HEK293 (cell line): ENCODE results near the gene AHCYL2.

ENCODE experiments used
- KLF1 ChIP-seq: fragments of 450-650 bp; formaldehyde crosslinking; IDR thresholded peaks from 2 replicates; pipeline ENCODE4 v1.5.1; 2016; ENCODE audit warnings: missing biosample characterization, missing genetic modification characterization
- KLF8 ChIP-seq: fragments of 450-650 bp; formaldehyde crosslinking; IDR thresholded peaks from 2 replicates; pipeline ENCODE4 v1.5.1; 2016; ENCODE audit warnings: missing biosample characterization, missing genetic modification characterization
- PBX3 ChIP-seq: sonication (generic); formaldehyde crosslinking; IDR thresholded peaks from 2 replicates; pipeline ENCODE4 v1.8.1; 2022; ENCODE audit warnings: mild to moderate bottlenecking, moderate library complexity, missing genetic modification reagents
- REST ChIP-seq: fragments of 450-650 bp; formaldehyde crosslinking; IDR thresholded peaks from 2 replicates; pipeline ENCODE4 v1.5.1; 2016; ENCODE audit warnings: missing biosample characterization, missing genetic modification characterization
- SCRT1 ChIP-seq: fragments of 450-650 bp; formaldehyde crosslinking; IDR thresholded peaks from 2 replicates; pipeline ENCODE4 v1.5.1; 2016; ENCODE audit warnings: missing biosample characterization, missing genetic modification characterization, borderline replicate concordance
- SCRT2 ChIP-seq: fragments of 450-650 bp; formaldehyde crosslinking; IDR thresholded peaks from 2 replicates; pipeline ENCODE4 v1.5.1; 2016; ENCODE audit warnings: missing biosample characterization, missing genetic modification characterization
- ZBTB44 ChIP-seq: fragments of 450-650 bp; IDR thresholded peaks from 2 replicates; pipeline ENCODE4 v1.5.1; 2018; ENCODE audit warnings: missing biosample characterization, mild to moderate bottlenecking, missing genetic modification characterization
- ZNF366 ChIP-seq: fragments of 450-650 bp; formaldehyde crosslinking; conservative IDR thresholded peaks from 2 replicates; pipeline ENCODE4 v1.5.1; 2016; ENCODE audit warnings: missing biosample characterization, missing genetic modification characterization
- ZNF398 ChIP-seq: fragments of 450-650 bp; formaldehyde crosslinking; IDR thresholded peaks from 2 replicates; pipeline ENCODE4 v1.5.1; 2017; ENCODE audit warnings: missing biosample characterization, missing genetic modification characterization
- ZNF433 ChIP-seq: fragments of 450-650 bp; formaldehyde crosslinking; IDR thresholded peaks from 2 replicates; pipeline ENCODE4 v1.5.1; 2016; ENCODE audit warnings: missing biosample characterization, missing genetic modification characterization, low read depth
- ZNF449 ChIP-seq: fragments of 450-650 bp; formaldehyde crosslinking; IDR thresholded peaks from 2 replicates; pipeline ENCODE4 v1.5.1; 2017; ENCODE audit warnings: missing biosample characterization, mild to moderate bottlenecking, missing genetic modification characterization, moderate library complexity
- ZNF488 ChIP-seq: fragments of 450-650 bp; formaldehyde crosslinking; IDR thresholded peaks from 2 replicates; pipeline ENCODE4 v1.5.1; 2016; ENCODE audit warnings: missing biosample characterization, missing genetic modification characterization
- ZNF558 ChIP-seq: fragments of 450-650 bp; formaldehyde crosslinking; IDR thresholded peaks from 2 replicates; pipeline ENCODE4 v1.5.1; 2016; ENCODE audit warnings: missing biosample characterization, missing genetic modification characterization
- ZNF560 ChIP-seq: fragments of 450-650 bp; formaldehyde crosslinking; IDR thresholded peaks from 2 replicates; pipeline ENCODE4 v1.5.1; 2017; ENCODE audit warnings: missing biosample characterization, missing genetic modification characterization, borderline replicate concordance
- ZNF571 ChIP-seq: fragments of 450-650 bp; formaldehyde crosslinking; IDR thresholded peaks from 2 replicates; pipeline ENCODE4 v1.5.0; 2017; ENCODE audit warnings: missing biosample characterization, missing genetic modification characterization
- ZNF639 ChIP-seq: fragments of 450-650 bp; formaldehyde crosslinking; IDR thresholded peaks from 2 replicates; pipeline ENCODE4 v1.5.1; 2016; ENCODE audit warnings: missing biosample characterization, missing genetic modification characterization

The AHCYL2 gene

GRCh38 chr7:129227646-129228578 is 3.1 kb downstream of the AHCYL2 start (continued):
- TF ChIP-seq ZNF488 (tag by site-specific recombination) (no peak), SCRT1 (0 out of 2 replicates have a peak, but pooled peaks have one; percentile 7), ZNF558 (tag by site-specific recombination) (no peak), ZNF639 (no peak), ZNF366 (tag by site-specific recombination) (no peak), ZNF398 (no peak), ZNF571 (tag by site-specific recombination) (no peak), KLF8 (no peak), ZNF433 (tag by site-specific recombination) (no peak), PBX3 (CRISPR knock-in tag) (no peak), ZNF560 (tag by site-specific recombination) (no peak), ZBTB44 (tag by site-specific recombination) (no peak), REST (tag by site-specific recombination) (no peak), ZNF449 (tag by site-specific recombination) (no peak), KLF1 (tag by site-specific recombination) (no peak), SCRT2 (no peak)
